OCI-LY7 (cell line): ENCODE measurements around the gene EXT2. TPM values are rescaled to one million over a fixed set of nuclear protein-coding genes. Genes with fewer than 3 reads are reported as not detected.

Experiments used
- BruUV-seq: library from RNA; stranded (reverse); fragments of 400-500 nt; replicated peaks from 2 replicates; lab custom pipeline; 2021; lab: Mats Ljungman, UMichigan
- CTCF ChIA-PET: fragments of 300-600 bp; sonication (Branson Sonifier 250); formaldehyde crosslinking; loops from one replicate; lab custom pipeline; 2022; ENCODE audit warnings: antibody characterized with exemption; ENCODE audit not compliant: unreplicated experiment; lab: Charles Lee
- POLR2A ChIA-PET: fragments of 300-600 bp; sonication (Branson Sonifier 250); formaldehyde crosslinking; loops from one replicate; lab custom pipeline; 2022; ENCODE audit warnings: antibody characterized with exemption; lab: Charles Lee
- DNase-seq: peaks from one replicate; pipeline ENCODE4 v3.0.0-alpha.2; 2015; ENCODE audit warnings: low spot score
- H2AFZ ChIP-seq: fragments of 200-600 bp; sonication (generic), shearing (Covaris generic); 2 replicates; pipeline ENCODE4 v1.6.1; 2014; ENCODE audit warnings: mild to moderate bottlenecking, antibody characterized with exemption, low read length, moderate library complexity
- H3K27ac ChIP-seq: fragments of 200-600 bp; sonication (generic); 2 replicates; pipeline ENCODE4 v1.5.1; 2014; ENCODE audit warnings: mixed run types, low read depth, mild to moderate bottlenecking, moderate library complexity, low read length, inconsistent platforms; ENCODE audit not compliant: poor library complexity, severe bottlenecking
- H3K36me3 ChIP-seq: fragments of 200-600 bp; sonication (generic); 2 replicates; pipeline ENCODE4 v1.6.1; 2014; ENCODE audit warnings: mild to moderate bottlenecking, antibody characterized with exemption, low read length, moderate library complexity, mixed read lengths; ENCODE audit not compliant: insufficient read depth
- H3K4me1 ChIP-seq: fragments of 200-600 bp; sonication (generic); 2 replicates; pipeline ENCODE4 v1.5.1; 2014; ENCODE audit warnings: mild to moderate bottlenecking, low read length; ENCODE audit not compliant: insufficient read depth, poor library complexity, severe bottlenecking
- H3K4me2 ChIP-seq: fragments of 200-600 bp; sonication (generic); 2 replicates; pipeline ENCODE4 v1.6.1; 2014; ENCODE audit warnings: mild to moderate bottlenecking, low read length
- H3K4me3 ChIP-seq: fragments of 200-600 bp; sonication (generic); 2 replicates; pipeline ENCODE4 v1.5.1; 2014; ENCODE audit warnings: mild to moderate bottlenecking, low read depth, low read length; ENCODE audit not compliant: poor library complexity, severe bottlenecking
- H3K79me2 ChIP-seq: fragments of 200-600 bp; sonication (generic); 2 replicates; pipeline ENCODE4 v1.6.1; 2016; ENCODE audit warnings: low read depth, mild to moderate bottlenecking, low read length, moderate library complexity, mixed read lengths; ENCODE audit not compliant: insufficient read depth
- H3K9me2 ChIP-seq: fragments of 200-600 bp; sonication (generic); 2 replicates; pipeline ENCODE4 v1.6.1; 2016; ENCODE audit warnings: mild to moderate bottlenecking, low read length, mixed read lengths; ENCODE audit not compliant: insufficient read depth
- H3K9me3 ChIP-seq: fragments of 200-600 bp; sonication (generic); 2 replicates; pipeline ENCODE4 v1.6.1; 2014; ENCODE audit warnings: mild to moderate bottlenecking, mixed run types, low read length, mixed read lengths
- H4K20me1 ChIP-seq: fragments of 200-600 bp; sonication (generic); 2 replicates; pipeline ENCODE4 v1.6.1; 2014; ENCODE audit warnings: mild to moderate bottlenecking, antibody characterized with exemption, low read length, moderate library complexity, mixed read lengths; ENCODE audit not compliant: insufficient read depth
- EZH2phosphoT487 ChIP-seq: fragments of 200-600 bp; sonication (generic); IDR thresholded peaks from 2 replicates; pipeline ENCODE4 v1.6.1; 2018; ENCODE audit warnings: low read depth, borderline replicate concordance, mild to moderate bottlenecking, mixed run types, antibody characterized with exemption, low read length, moderate library complexity, mixed read lengths
- intact Hi-C: fragments of 100-400 bp; cut with micrococcal nuclease; formaldehyde crosslinking; loops from one replicate; pipeline ENCODE4 v1.10.0; 2022; ENCODE audit not compliant: unreplicated experiment
- total RNA-seq, 2 experiments: library from RNA; depleted of rRNA in 1 of 2; stranded (reverse); fragments of >200 nt in 1 of 2; shearing (Covaris generic) in 1 of 2; gene quantifications; 2 replicates each; pipeline ENCODE4 v1.2.3, GENCODE V29; 2014 to 2022
- TF ChIP-seq, protein P1 (sequence below): fragments of 200-600 bp; sonication (generic); conservative IDR thresholded peaks from 2 replicates; pipeline ENCODE4 v1.5.1; 2014; ENCODE audit warnings: mild to moderate bottlenecking, antibody characterized with exemption, low read length, moderate library complexity, mixed read lengths

EXT2 gene
- total RNA-seq, 2 experiments from 2014 or later, result 22.3 to 31.8 TPM

DNA sequence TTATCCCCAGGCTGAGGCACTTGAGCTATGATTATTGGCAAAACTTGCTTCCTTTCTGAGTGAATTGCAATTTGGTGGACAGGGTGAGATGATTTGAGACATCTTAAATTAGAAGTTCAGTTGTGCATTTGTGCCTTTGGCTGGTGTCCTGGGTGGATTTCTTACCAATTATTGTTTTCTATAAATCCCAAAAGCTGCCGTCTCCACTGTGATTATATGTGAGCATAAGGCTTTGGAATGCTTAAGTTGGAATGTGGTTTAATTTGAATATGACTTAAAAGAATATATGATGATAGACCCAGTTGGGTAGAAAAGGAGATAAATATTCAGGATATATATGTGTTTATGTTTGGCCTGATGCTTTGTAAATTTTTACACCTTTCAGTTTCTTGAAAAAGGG lies 70.0 kb downstream of the EXT2 start:
- H3K27ac ChIP-seq, result no peak overlapping the region
- H3K9me2 ChIP-seq, result no peaks in the 10 kb centered on the region
- no peaks in the 10 kb centered on the region for H3K9me3 ChIP-seq
- BruUV-seq, result no TSS peak
- ChIA-PET POLR2A (interaction anchor here (0.7 kb wide), 1 partner anchor 57 kb away, joined by 3 read pairs; no protein-coding TSS in a partner anchor), CTCF (no interaction called here)
- H3K4me2 ChIP-seq, result no peak overlapping the region
- H3K36me3 ChIP-seq, result no peaks in the 10 kb centered on the region
- no peaks in the 10 kb centered on the region for H3K79me2 ChIP-seq
- no peak overlapping the region for H3K4me3 ChIP-seq
- no peak for DNase-seq
- no peaks in the 10 kb centered on the region for H3K4me1 ChIP-seq
- no peaks in the 10 kb centered on the region for H4K20me1 ChIP-seq
- H2AFZ ChIP-seq, result no peak overlapping the region
- intact Hi-C loops, result loop anchor here (10.0 kb wide), 1 partner anchor 61 kb away; no protein-coding TSS in a partner anchor
- no peak for TF ChIP-seq EZH2phosphoT487
- TF ChIP-seq, protein P1, sequence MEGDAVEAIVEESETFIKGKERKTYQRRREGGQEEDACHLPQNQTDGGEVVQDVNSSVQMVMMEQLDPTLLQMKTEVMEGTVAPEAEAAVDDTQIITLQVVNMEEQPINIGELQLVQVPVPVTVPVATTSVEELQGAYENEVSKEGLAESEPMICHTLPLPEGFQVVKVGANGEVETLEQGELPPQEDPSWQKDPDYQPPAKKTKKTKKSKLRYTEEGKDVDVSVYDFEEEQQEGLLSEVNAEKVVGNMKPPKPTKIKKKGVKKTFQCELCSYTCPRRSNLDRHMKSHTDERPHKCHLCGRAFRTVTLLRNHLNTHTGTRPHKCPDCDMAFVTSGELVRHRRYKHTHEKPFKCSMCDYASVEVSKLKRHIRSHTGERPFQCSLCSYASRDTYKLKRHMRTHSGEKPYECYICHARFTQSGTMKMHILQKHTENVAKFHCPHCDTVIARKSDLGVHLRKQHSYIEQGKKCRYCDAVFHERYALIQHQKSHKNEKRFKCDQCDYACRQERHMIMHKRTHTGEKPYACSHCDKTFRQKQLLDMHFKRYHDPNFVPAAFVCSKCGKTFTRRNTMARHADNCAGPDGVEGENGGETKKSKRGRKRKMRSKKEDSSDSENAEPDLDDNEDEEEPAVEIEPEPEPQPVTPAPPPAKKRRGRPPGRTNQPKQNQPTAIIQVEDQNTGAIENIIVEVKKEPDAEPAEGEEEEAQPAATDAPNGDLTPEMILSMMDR, result no peak

DNA sequence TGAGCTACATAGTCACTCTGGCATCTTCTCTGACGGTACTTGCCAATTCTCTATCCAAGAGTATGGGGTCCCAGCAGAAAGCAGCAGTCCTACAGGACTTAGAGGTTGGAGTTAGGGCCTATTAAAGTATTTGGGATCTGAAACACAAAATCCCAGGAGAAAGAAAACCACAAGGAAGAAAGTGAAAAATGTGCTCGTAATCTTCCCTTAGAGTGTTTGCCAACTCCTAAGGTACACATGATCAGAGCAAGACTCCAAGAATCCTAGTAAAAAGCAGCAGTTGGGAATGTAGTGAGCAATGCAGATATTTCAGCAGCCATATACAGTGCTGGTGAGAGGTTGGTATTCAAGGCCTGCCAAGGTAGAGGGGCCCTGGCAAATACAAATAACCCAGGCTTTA lies 71.6 kb downstream of the EXT2 start:
- POLR2A ChIA-PET, result interaction anchor here (0.6 to 0.7 kb wide), 2 partner anchors 68 to 1543 kb away, joined by 3 to 5 read pairs; no protein-coding TSS in a partner anchor

GRCh38 chr11:44171518-44171917 lies 76.0 kb downstream of the EXT2 start:
- TF ChIP-seq, protein P1, result no peak
- TF ChIP-seq EZH2phosphoT487, result no peak
- no peaks in the 10 kb centered on the region for H4K20me1 ChIP-seq
- no peaks in the 10 kb centered on the region for H3K9me2 ChIP-seq
- no peaks in the 10 kb centered on the region for H3K36me3 ChIP-seq
- intact Hi-C loops, result no loop called here
- DNase-seq, result no peak
- CTCF ChIA-PET, result no interaction called here
- H3K4me1 ChIP-seq, result no peaks in the 10 kb centered on the region
- H3K9me3 ChIP-seq, result no peaks in the 10 kb centered on the region
- H3K4me3 ChIP-seq, result no peak overlapping the region
- POLR2A ChIA-PET, result interaction anchor here (0.6 to 1.5 kb wide), 4 partner anchors 12 to 767 kb away, joined by 3 to 6 read pairs (median 5); no protein-coding TSS in a partner anchor
- BruUV-seq, result no TSS peak
- H3K79me2 ChIP-seq, result no peaks in the 10 kb centered on the region
- H2AFZ ChIP-seq, result no peak overlapping the region
- no peak overlapping the region for H3K4me2 ChIP-seq
- no peak overlapping the region for H3K27ac ChIP-seq

More for the DNA sequence above, 71.6 kb downstream of the EXT2 start:
- no peak overlapping the region for H3K4me2 ChIP-seq
- no peak for DNase-seq
- H3K36me3 ChIP-seq, result no peaks in the 10 kb centered on the region
- H4K20me1 ChIP-seq, result no peaks in the 10 kb centered on the region
- BruUV-seq, result no TSS peak
- intact Hi-C loops, result loop anchor here (10.0 kb wide), 1 partner anchor 62 kb away; no protein-coding TSS in a partner anchor
- no peaks in the 10 kb centered on the region for H3K9me3 ChIP-seq
- no peak overlapping the region for H2AFZ ChIP-seq
- H3K4me3 ChIP-seq, result no peak overlapping the region
- no peaks in the 10 kb centered on the region for H3K79me2 ChIP-seq
- no peaks in the 10 kb centered on the region for H3K4me1 ChIP-seq
- CTCF ChIA-PET, result no interaction called here
- TF ChIP-seq, protein P1, result no peak
- no peak for TF ChIP-seq EZH2phosphoT487
- H3K9me2 ChIP-seq, result no peaks in the 10 kb centered on the region
- H3K27ac ChIP-seq, result no peak overlapping the region
